Bronchial epithelial cell (primary cell): ENCODE measurements around the gene WDR47. TPM values are rescaled to one million over a fixed set of nuclear protein-coding genes. Genes with fewer than 3 reads are reported as not detected.

ENCODE experiments used
- DNase-seq: peaks from one replicate; pipeline ENCODE4 v3.0.0-alpha.2; 2010; ENCODE audit warnings: low read depth
- FAIRE-seq: peaks from 2 replicates; lab custom pipeline; 2011; peaks lifted over from hg19 to GRCh38; lab: Jason Lieb, UNC
- H3K27me3 ChIP-seq: 2 replicates; pipeline ENCODE4 v1.5.1; 2011; ENCODE audit warnings: low read length; ENCODE audit not compliant: control insufficient read depth, insufficient read depth
- H3K36me3 ChIP-seq: 2 replicates; pipeline ENCODE4 v1.5.1; 2011; ENCODE audit warnings: low read length; ENCODE audit not compliant: control insufficient read depth, insufficient read depth
- H3K4me3 ChIP-seq: 2 replicates; pipeline ENCODE4 v1.5.1; 2011; ENCODE audit warnings: mild to moderate bottlenecking, low read depth, low read length, control low read depth
- CTCF ChIP-seq: IDR thresholded peaks from 2 replicates; pipeline ENCODE4 v1.5.1; 2011; ENCODE audit warnings: mild to moderate bottlenecking, moderate library complexity, low read length, control low read depth, inconsistent platforms; ENCODE audit not compliant: insufficient read depth, severe bottlenecking
- total RNA-seq: library from RNA; depleted of rRNA; stranded (reverse); fragments of >200 nt; gene quantifications from 2 replicates; pipeline ENCODE4 v1.2.1, GENCODE V29; 2014

Gene WDR47
- total RNA-seq, result 16.8 and 21.0 TPM in 2 replicates

DNA sequence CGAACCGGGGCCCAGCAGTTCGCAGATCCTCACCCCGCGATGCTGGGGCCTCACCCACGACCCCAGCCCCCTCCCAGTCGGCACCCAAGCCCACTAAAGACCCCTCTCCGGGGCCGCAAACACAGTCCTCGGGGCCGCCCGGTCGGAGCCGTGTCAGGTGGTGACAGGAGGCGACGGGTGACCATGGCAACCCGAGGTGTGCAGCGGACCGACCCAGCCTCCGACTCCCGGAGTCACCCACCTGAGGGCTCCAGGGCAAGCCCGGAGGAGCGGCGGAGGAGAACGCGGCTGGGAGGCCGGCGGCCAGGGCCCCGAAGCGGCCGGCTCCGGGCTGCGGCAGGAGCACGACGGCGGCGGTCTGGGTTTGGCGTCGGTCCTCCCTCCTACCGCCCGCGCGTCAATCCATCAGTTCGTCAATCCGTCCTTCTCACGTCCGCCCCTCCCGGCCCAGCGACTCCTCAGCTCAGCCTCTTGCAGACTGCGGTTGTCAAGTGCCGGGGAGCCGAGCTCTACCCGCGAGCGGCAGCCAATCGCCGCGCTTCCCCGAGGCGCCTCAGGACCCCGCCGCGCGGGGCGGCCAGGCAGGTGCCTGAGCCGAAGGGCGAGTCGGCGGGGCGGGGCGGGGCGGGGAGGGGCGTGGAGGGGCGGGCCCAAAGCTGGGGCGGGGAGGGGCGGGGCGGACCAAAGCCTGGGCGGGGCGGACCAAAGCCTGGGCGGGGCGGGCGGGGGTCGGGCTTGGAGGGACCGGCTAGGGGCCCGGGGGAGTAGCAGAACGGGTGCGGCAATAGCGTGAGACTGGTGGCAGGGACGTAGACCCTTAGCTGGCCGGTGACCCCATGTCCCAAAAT, at the start of gene WDR47:
TSS of gene WDR47 (minus strand) at position 482 of the 848 bp plus-strand sequence. CDS start 18,590 bp downstream, outside the sequence.
- H3K27me3 ChIP-seq, result no peaks in the 10 kb centered on the region
- peak within 1 kb of the TSS; percentile 99 for H3K4me3 ChIP-seq
- FAIRE-seq, result no peak
- peak; percentile 90 for DNase-seq
- no peak for TF ChIP-seq CTCF
- no peaks in the 10 kb centered on the region for H3K36me3 ChIP-seq

- TF ChIP-seq CTCF, result no peak
- Histone ChIP-seq H3K27me3 (no peaks in the 10 kb centered on the region), H3K36me3 (peaks cover 1% of the 10 kb centered on the region), H3K4me3 (peak overlapping the region; percentile 87)
- DNase-seq (peak; percentile 57), FAIRE-seq (no peak)
These were observed 49.4 kb upstream of the WDR47 start for GRCh38 chr1:109091078-109091838.

DNA sequence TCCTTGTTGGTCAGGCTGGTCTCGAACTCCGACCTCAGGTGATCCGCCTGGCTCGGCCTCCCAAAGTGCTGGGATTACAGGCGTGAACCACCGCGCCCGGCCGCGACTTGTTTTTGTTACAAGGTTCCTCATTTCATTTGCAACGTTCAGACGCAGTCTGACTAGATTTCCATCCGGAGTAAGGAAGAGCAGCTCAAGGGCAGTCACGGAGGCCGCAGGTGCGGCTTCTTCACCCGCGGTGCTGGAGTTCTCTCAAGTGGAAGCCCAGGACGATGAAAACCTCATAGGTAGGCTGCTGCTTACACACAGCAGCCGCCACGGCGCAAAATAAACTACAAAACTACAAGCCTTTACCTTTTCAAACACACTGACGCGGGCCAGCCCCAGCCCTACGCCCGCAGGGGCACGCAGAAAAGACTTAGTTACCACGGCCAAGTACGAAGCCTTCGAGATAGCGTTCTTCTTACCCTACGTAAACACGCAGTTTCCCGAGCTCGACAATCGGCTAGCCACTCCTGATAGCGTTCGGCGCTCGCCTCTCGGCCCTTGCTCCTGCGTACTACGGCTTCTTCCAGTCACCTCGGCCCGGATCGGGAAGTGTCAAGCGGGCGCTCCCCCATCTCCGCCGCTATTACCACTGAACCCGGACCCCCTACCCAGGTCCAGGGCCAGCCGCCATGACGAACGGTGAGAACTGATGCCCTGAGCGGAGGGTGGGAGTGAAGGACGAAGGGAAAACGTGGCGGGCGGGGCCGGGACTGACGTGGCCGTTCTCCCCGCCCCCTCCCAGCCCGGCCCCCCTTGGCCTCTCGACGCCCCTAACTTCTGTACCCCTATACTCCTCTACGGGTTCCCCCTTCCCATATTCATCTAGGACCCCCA, 48.5 kb upstream of the WDR47 start, which contains the start of gene TMEM167B:
TSS of gene TMEM167B (plus strand) at position 569 of the 882 bp plus-strand sequence. CDS start at position 678, 109 bp downstream.
- peak within 1 kb of the TSS; percentile 87 for H3K4me3 ChIP-seq
- DNase-seq, result peak; percentile 93
- H3K36me3 ChIP-seq, result peaks cover 1% of the 10 kb centered on the region
- FAIRE-seq, result no peak
- no peaks in the 10 kb centered on the region for H3K27me3 ChIP-seq
- no peak for TF ChIP-seq CTCF

DNA sequence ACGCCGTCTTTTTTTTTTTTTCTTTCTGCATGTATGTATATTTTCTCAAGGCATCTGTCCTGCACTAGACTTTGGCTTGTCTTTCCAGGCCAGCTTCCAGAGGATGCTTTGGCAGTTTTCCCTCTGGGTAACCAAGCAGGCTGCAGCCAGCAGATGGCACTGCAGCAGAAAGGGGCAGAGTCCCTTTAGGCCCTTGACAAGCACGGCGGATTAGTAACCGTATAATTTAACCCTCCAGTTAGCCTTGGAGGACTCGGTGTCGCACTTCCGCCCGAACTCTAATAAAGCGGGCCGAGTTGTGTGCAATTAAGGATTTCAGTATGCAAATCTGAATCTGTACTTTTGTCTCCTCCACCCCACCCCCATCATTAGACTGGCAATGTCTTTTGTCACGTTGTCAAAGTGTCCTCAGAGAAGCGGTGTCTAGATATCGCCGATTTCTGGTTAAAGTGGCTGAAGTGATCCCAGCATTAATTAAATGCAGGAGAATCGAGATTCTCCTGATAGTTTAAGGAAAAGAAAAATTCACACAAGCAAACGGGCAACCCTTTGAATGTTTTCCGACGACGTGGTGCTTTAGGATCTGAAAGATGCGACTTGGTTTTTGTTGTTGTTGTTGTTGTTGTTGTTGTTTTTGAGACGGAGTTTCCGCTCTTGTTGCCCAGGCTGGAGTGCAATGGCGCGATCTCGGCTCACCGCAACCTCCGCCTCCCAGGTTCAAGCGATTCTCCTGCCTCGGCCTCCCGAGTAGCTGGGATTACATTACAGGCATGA, 47.5 kb upstream of the WDR47 start:
- Histone ChIP-seq H3K4me3 (peak overlapping the region; percentile 87), H3K36me3 (no peaks in the 10 kb centered on the region), H3K27me3 (no peaks in the 10 kb centered on the region)
- FAIRE-seq (no peak), DNase-seq (peak; percentile 69)
- TF ChIP-seq CTCF, result peak; percentile 75
